WERI-Rb-1 (cell line): ENCODE results near the gene TRIM37.
A peak's percentile ranks its signal among the peaks of the same experiment; 100 is the strongest.

Experiments
- DNase-seq: peaks from one replicate; pipeline ENCODE4 v3.0.0-alpha.2; 2020
- H3K27ac ChIP-seq: fragments of 250-450 bp; sonication (Bioruptor Pico); 2 replicates; pipeline ENCODE4 v1.5.1; 2020; ENCODE audit warnings: mild to moderate bottlenecking, moderate library complexity
- H3K27me3 ChIP-seq: fragments of 250-450 bp; sonication (Bioruptor Pico); 2 replicates; pipeline ENCODE4 v1.5.1; 2021; ENCODE audit warnings: mild to moderate bottlenecking, low read depth, moderate library complexity; ENCODE audit not compliant: insufficient read depth, severe bottlenecking
- H3K36me3 ChIP-seq: fragments of 250-450 bp; sonication (Bioruptor Pico); 2 replicates; pipeline ENCODE4 v1.5.1; 2020; ENCODE audit warnings: mild to moderate bottlenecking, moderate library complexity
- H3K4me3 ChIP-seq: 2 replicates; pipeline ENCODE4 v1.5.1; 2011; ENCODE audit warnings: low read depth, mild to moderate bottlenecking, control low read depth, low read length
- H3K9me3 ChIP-seq: fragments of 250-450 bp; sonication (Bioruptor Pico); 2 replicates; pipeline ENCODE4 v1.5.1; 2021; ENCODE audit warnings: mild to moderate bottlenecking, moderate library complexity; ENCODE audit not compliant: severe bottlenecking
- TF ChIP-seq, protein P1 (sequence below): IDR thresholded peaks from 2 replicates; pipeline ENCODE4 v1.5.1; 2011; ENCODE audit warnings: low read depth, mild to moderate bottlenecking, control low read depth, inconsistent platforms, low read length

The TRIM37 gene

DNA sequence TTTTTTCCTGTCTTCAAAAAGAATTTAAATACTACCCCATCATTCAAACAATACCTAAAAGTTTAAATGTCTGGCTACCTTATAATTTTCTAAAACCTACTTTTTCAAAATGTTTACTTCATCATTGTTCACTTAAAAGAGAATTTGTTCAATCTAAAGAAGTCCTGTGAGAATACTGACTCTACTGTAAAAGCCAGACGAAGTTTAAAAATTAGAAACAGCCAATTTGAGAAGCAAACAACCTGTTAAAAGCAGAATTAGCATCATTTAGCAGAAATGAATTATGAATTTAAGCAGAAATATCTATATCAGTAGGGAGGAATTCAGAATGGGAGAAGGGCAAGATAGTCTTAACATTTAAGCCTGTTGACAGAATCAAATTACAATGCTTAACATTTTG lies 46.2 kb upstream of the TRIM37 start:
- peak overlapping the region; percentile 98 for H3K27ac ChIP-seq
- H3K9me3 ChIP-seq, result no peaks in the 10 kb centered on the region
- H3K36me3 ChIP-seq, result peaks cover 52% of the 10 kb centered on the region
- TF ChIP-seq, protein P1, sequence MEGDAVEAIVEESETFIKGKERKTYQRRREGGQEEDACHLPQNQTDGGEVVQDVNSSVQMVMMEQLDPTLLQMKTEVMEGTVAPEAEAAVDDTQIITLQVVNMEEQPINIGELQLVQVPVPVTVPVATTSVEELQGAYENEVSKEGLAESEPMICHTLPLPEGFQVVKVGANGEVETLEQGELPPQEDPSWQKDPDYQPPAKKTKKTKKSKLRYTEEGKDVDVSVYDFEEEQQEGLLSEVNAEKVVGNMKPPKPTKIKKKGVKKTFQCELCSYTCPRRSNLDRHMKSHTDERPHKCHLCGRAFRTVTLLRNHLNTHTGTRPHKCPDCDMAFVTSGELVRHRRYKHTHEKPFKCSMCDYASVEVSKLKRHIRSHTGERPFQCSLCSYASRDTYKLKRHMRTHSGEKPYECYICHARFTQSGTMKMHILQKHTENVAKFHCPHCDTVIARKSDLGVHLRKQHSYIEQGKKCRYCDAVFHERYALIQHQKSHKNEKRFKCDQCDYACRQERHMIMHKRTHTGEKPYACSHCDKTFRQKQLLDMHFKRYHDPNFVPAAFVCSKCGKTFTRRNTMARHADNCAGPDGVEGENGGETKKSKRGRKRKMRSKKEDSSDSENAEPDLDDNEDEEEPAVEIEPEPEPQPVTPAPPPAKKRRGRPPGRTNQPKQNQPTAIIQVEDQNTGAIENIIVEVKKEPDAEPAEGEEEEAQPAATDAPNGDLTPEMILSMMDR, result no peak
- no peaks in the 10 kb centered on the region for H3K27me3 ChIP-seq
- no peak for DNase-seq
- H3K4me3 ChIP-seq, result peak overlapping the region; percentile 77

DNA sequence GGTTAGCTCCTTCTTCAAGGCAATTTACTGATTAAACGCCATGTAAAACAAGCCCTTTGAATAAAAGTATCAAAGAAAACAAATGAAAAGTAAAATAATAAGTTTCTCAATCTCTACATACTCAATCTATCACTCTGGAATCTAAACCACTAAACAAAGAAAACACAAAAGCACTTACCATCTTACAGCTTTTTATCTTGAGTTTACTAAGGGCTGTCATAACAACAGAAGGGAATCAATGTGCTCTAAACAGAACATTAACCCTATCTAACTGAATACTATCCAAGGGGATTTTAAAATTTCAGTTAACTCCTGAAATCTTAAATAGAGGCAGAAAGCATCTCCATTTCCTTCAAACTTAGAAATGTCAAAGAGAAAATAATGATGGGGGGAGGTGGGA lies 44.9 kb upstream of the TRIM37 start:
- H3K27ac ChIP-seq, result no peak overlapping the region; the same call in 1 of the 2 replicates
- H3K4me3 ChIP-seq, result no peak overlapping the region
- no peak for DNase-seq
- H3K36me3 ChIP-seq, result peaks cover 54% of the 10 kb centered on the region
- H3K9me3 ChIP-seq, result no peaks in the 10 kb centered on the region
- no peaks in the 10 kb centered on the region for H3K27me3 ChIP-seq
- TF ChIP-seq, protein P1, result no peak

DNA sequence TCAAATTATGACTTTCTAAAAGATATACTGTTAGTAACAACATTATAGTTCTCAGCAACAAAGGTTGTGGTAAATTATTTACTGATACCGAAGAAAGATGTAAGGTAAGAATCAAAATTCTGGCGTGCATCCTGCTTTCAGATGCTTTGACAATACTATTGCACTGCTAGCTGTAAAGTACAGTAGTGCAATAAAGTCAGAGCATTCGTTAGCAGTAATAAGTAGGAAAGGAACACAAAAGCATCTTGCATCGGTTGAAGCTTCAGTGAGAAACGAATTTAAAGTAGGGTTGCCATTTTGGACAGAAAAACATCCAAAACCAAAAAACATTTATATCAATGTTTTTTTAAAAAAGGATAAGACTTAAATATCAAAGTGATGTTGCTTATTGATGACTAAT lies 44.3 kb upstream of the TRIM37 start:
- Histone ChIP-seq H3K27ac (no peak overlapping the region), H3K9me3 (no peaks in the 10 kb centered on the region), H3K27me3 (no peaks in the 10 kb centered on the region), H3K4me3 (no peak overlapping the region), H3K36me3 (peaks cover 60% of the 10 kb centered on the region)
- DNase-seq, result no peak
- TF ChIP-seq, protein P1, result no peak

DNA sequence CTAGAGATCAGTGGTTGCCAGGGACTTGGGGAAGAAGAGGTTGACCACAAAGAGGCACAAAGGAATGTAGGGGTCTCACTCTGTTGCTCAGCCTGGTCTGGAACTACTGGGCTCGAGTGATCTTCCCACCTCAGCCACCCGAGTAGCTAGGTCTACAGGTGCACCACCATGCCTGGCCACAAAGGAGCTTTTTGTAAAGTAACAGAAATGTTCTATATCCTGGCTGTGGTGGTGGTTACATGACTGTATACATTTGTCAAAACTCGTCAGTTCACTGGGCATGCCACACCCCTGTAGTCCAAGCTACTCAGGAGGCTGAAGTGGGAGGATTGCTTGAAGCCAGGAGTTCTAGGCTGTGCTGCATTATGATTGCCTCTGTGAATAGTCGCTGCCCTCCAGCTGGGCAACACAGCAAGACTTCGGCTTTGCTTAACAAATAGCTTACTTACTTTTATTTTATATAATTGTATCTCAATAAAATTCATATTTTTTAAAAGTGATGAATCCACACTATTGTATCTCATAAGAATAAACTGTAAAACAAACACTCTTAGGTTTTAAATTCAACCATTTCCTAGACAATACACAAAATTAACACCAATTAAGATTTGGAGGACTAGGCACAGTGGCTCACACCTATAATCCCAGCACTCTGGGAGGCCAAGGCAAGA lies 43.3 kb upstream of the TRIM37 start:
- Histone ChIP-seq H3K27me3 (no peaks in the 10 kb centered on the region), H3K9me3 (no peaks in the 10 kb centered on the region), H3K27ac (no peak overlapping the region), H3K4me3 (no peak overlapping the region), H3K36me3 (peaks cover 69% of the 10 kb centered on the region)
- no peak for DNase-seq
- TF ChIP-seq, protein P1, result no peak

DNA sequence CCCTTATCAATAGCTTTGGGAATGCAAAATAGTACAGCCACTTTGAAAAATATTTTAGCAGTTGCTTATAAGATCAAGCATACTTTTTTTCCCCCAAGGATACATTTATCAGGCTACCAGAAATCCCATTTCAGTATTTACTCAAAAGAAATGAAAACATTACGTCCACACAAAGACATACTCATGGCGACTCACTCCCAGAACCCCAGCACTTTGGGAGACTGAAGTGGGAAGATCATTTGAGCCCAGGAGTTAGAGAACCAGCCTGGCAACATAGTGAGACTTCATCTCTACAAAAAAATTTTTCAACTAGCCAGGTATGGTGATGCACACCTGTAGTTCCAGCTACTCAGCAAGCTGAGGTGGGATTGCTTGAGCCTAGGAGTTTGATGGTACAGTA lies 42.4 kb upstream of the TRIM37 start:
- no peak overlapping the region for H3K27ac ChIP-seq
- TF ChIP-seq, protein P1, result no peak
- H3K27me3 ChIP-seq, result no peaks in the 10 kb centered on the region
- H3K4me3 ChIP-seq, result no peak overlapping the region
- H3K36me3 ChIP-seq, result peaks cover 73% of the 10 kb centered on the region
- no peak for DNase-seq
- H3K9me3 ChIP-seq, result no peaks in the 10 kb centered on the region

DNA sequence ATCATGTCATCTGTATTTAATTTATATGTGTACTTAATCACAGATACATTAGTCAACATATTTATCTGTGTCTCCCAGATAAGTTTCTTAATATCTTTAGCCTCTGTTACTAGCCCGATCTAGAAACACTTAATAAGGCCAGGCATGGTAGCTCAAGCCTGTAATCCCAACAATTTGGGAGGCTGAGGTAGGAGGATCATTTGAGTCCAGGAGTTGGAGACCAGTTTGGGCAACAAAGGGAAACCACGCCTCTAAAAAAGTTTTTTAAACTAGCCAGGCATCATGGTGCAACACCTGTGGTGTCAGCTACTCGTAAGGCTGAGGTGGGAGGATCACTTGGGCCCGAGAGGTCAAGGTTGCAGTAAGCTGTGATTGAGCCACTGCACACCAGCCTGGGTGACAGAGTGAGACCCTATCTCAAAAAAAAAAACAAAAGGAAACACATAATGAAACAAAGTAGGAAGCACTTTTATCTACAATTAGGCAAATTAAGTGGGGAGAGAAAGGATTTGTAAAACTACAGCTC lies 39.0 kb upstream of the TRIM37 start:
- H3K4me3 ChIP-seq, result no peak overlapping the region
- peaks cover 77% of the 10 kb centered on the region for H3K36me3 ChIP-seq
- TF ChIP-seq, protein P1, result no peak
- no peaks in the 10 kb centered on the region for H3K9me3 ChIP-seq
- H3K27me3 ChIP-seq, result no peaks in the 10 kb centered on the region
- no peak for DNase-seq
- H3K27ac ChIP-seq, result no peak overlapping the region
